ENCODE data around the gene C4orf50. TPM values are rescaled to one million over a fixed set of nuclear protein-coding genes. Genes with fewer than 3 reads are reported as not detected.

The C4orf50 gene
- total and polyA plus RNA-seq, 10 of the 15 experiments (the other 5 are each of a cell fraction or from before 2014, with no cell fraction given) = 0.04 to 0.09 (median 0.05) TPM; not detected in 3

DNA sequence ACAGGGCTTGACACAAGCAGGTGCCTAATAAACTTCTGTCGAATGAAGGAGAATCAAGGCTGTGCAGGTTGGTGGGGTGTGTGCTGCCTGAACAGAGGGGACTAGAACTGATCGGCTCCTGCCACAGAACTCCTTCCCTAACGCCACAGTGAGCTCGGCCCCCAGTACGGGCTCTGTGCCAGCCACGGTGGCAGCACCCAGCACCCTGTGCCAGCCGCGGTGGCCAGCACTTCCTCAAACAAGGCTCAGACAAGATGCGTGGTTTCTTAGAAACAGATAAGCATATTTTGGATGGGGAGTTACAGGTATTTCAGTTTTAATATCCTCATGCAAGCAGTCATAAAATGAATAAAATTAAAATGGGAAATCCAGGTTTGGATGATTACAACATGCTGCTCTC, 26.0 kb upstream of the C4orf50 start:
- no peaks in the 10 kb centered on the region for H3K9me3 ChIP-seq (replicated peaks; ENCODE audit: control insufficient read depth, insufficient read depth, low read length)
- ChIA-PET CTCF (no interaction called here), POLR2A (no interaction called here), SMC1A (ENCODE audit: uncharacterized antibody, unreplicated experiment) (no interaction called here), RAD21 (ENCODE audit: unreplicated experiment) (no interaction called here)
- 19% methylated on average over 9 of the region's 9 CpGs for WGBS (ENCODE audit: insufficient coverage, insufficient replicate concordance, low lambda C conversion rate, missing lambda C conversion rate)
- H4K20me1 ChIP-seq (ENCODE audit: control insufficient read depth, insufficient read depth) = no peaks in the 10 kb centered on the region
- no peaks in the 10 kb centered on the region for H3K36me3 ChIP-seq (ENCODE audit: control insufficient read depth in 2 of 2, insufficient read depth in 2 of 2, low read length in 1 of 2)
- H3K4me1 ChIP-seq (ENCODE audit: control insufficient read depth, insufficient read depth, low read length) = peaks cover 11% of the 10 kb centered on the region
- ATAC-seq (no peak), DNase-seq (ENCODE audit: low read depth, low spot score) (no peak), FAIRE-seq (no peak)
- no peak overlapping the region for H3K4me3 ChIP-seq
- no peak overlapping the region for H3K4me2 ChIP-seq (ENCODE audit: control insufficient read depth, insufficient read depth)
- H3K9ac ChIP-seq (ENCODE audit: control insufficient read depth, insufficient read depth, low read length) = no peak overlapping the region
- no TSS peak for BruUV-seq (replicated peaks)
- no peak overlapping the region for H3K27ac ChIP-seq (ENCODE audit: control insufficient read depth, insufficient read depth)
- TF ChIP-seq ZNF687 (IDR thresholded peaks at IDR 0.05) = no peak
- no peak overlapping the region for H2AFZ ChIP-seq (ENCODE audit: control insufficient read depth, low read depth, low read length)
- in situ Hi-C loops (cut with MboI) = no loop called here
- intact Hi-C loops (cut with micrococcal nuclease; ENCODE audit: unreplicated experiment) = no loop called here
- no peaks in the 10 kb centered on the region for H3K79me2 ChIP-seq (ENCODE audit: control insufficient read depth, insufficient read depth, low read length)
- no peaks in the 10 kb centered on the region; a peak in 1 of 4 replicates for H3K27me3 ChIP-seq (replicated peaks in 1 of 2; ENCODE audit: control insufficient read depth in 2 of 2, insufficient read depth in 2 of 2, low read length in 1 of 2)

DNA sequence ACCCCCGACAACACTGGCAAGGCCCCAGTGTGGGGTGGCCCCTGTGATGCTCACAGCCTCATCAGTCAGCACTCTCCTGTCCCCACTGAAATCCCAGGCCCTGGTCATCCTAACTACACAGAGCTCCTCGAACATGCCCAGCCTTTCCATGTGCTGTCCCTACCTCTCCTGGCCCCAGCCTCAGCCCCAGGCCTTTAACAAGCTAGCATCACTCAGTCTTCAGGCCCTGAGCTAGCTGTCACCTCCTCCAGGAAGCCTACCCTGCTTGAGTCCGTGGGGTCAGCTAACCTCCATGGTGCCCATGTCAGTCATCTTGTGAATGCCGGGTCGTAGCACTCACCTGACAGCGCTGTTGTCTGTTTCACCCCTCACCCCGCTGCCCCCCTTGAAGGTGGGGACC, 25.6 kb upstream of the C4orf50 start:
- BruUV-seq (replicated peaks) = no TSS peak
- intact Hi-C loops (cut with micrococcal nuclease; ENCODE audit: unreplicated experiment) = no loop called here
- Histone ChIP-seq H3K9ac (ENCODE audit: control insufficient read depth, insufficient read depth, low read length) (no peak overlapping the region), H2AFZ (ENCODE audit: control insufficient read depth, low read depth, low read length) (no peak overlapping the region), H3K27ac (ENCODE audit: control insufficient read depth, insufficient read depth) (no peak overlapping the region), H3K27me3 (replicated peaks in 1 of 2; ENCODE audit: control insufficient read depth in 2 of 2, insufficient read depth in 2 of 2, low read length in 1 of 2) (no peaks in the 10 kb centered on the region; a peak in 1 of 4 replicates), H3K4me1 (ENCODE audit: control insufficient read depth, insufficient read depth, low read length) (peaks cover 11% of the 10 kb centered on the region), H3K4me2 (ENCODE audit: control insufficient read depth, insufficient read depth) (no peak overlapping the region), H3K36me3 (ENCODE audit: control insufficient read depth in 2 of 2, insufficient read depth in 2 of 2, low read length in 1 of 2) (no peaks in the 10 kb centered on the region), H3K4me3 (no peak overlapping the region), H4K20me1 (ENCODE audit: control insufficient read depth, insufficient read depth) (no peaks in the 10 kb centered on the region), H3K79me2 (ENCODE audit: control insufficient read depth, insufficient read depth, low read length) (no peaks in the 10 kb centered on the region), H3K9me3 (replicated peaks; ENCODE audit: control insufficient read depth, insufficient read depth, low read length) (no peaks in the 10 kb centered on the region)
- ChIA-PET POLR2A (no interaction called here), RAD21 (ENCODE audit: unreplicated experiment) (no interaction called here), SMC1A (ENCODE audit: uncharacterized antibody, unreplicated experiment) (no interaction called here), CTCF (no interaction called here)
- ATAC-seq = no peak
- 30% methylated on average over 7 of the region's 7 CpGs for WGBS (ENCODE audit: insufficient coverage, insufficient replicate concordance, low lambda C conversion rate, missing lambda C conversion rate)
- DNase-seq (ENCODE audit: low read depth, low spot score) = no peak
- FAIRE-seq = no peak
- in situ Hi-C loops (cut with MboI) = no loop called here
- TF ChIP-seq BCL3 (IDR thresholded peaks at IDR 0.05; ENCODE audit: borderline replicate concordance, insufficient read depth, low read depth, low read length, poor library complexity, severe bottlenecking) = no peak
- no peak for TF ChIP-seq ZNF384 (IDR thresholded peaks at IDR 0.05; ENCODE audit: borderline replicate concordance, low read depth, low read length)
- TF ChIP-seq ZNF622 (IDR thresholded peaks at IDR 0.05) = no peak
- TF ChIP-seq, protein P1, sequence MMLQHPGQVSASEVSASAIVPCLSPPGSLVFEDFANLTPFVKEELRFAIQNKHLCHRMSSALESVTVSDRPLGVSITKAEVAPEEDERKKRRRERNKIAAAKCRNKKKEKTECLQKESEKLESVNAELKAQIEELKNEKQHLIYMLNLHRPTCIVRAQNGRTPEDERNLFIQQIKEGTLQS (IDR thresholded peaks at IDR 0.05; ENCODE audit: borderline replicate concordance, extremely low read depth, low read depth, low read length) = no peak
- TF ChIP-seq ZBTB33 (IDR thresholded peaks at IDR 0.05) = no peak
- TF ChIP-seq, protein P2, sequence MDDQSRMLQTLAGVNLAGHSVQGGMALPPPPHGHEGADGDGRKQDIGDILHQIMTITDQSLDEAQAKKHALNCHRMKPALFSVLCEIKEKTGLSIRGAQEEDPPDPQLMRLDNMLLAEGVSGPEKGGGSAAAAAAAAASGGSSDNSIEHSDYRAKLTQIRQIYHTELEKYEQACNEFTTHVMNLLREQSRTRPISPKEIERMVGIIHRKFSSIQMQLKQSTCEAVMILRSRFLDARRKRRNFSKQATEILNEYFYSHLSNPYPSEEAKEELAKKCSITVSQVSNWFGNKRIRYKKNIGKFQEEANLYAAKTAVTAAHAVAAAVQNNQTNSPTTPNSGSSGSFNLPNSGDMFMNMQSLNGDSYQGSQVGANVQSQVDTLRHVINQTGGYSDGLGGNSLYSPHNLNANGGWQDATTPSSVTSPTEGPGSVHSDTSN (IDR thresholded peaks at IDR 0.05; ENCODE audit: insufficient replicate concordance, low read depth, low read length) = no peak

Measured in GM12878 (cell line).